ENCODE results near the gene CCR8. TPM values are rescaled to one million over a fixed set of nuclear protein-coding genes. Genes with fewer than 3 reads are reported as not detected.

Gene CCR8
- total and polyA plus RNA-seq, 7 donors = not detected

DNA sequence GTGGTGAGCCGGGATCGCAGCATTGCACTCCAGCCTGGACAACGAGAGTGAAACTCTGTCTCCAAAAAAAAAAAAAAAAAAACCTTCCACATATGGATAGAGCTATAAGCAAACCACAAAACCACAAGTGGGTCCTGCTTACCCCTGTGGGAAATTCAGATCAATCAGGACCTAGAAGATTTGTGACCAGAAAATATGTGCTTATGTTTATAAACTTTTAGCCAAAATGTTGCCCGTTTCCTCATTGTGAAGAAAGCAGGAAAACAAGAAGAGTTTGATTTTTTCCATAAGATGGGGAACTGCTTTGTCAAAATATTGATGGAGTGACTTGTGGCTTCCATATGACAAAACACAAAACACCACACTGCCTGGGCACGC, 50.3 kb downstream of the CCR8 start:
- TF ChIP-seq, protein P1, sequence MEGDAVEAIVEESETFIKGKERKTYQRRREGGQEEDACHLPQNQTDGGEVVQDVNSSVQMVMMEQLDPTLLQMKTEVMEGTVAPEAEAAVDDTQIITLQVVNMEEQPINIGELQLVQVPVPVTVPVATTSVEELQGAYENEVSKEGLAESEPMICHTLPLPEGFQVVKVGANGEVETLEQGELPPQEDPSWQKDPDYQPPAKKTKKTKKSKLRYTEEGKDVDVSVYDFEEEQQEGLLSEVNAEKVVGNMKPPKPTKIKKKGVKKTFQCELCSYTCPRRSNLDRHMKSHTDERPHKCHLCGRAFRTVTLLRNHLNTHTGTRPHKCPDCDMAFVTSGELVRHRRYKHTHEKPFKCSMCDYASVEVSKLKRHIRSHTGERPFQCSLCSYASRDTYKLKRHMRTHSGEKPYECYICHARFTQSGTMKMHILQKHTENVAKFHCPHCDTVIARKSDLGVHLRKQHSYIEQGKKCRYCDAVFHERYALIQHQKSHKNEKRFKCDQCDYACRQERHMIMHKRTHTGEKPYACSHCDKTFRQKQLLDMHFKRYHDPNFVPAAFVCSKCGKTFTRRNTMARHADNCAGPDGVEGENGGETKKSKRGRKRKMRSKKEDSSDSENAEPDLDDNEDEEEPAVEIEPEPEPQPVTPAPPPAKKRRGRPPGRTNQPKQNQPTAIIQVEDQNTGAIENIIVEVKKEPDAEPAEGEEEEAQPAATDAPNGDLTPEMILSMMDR (IDR thresholded peaks at IDR 0.05) = no peak
- H3K27me3 ChIP-seq (ENCODE audit: insufficient read depth in 3 of 3, low read length in 2 of 3) = no peaks in the 10 kb centered on the region

DNA sequence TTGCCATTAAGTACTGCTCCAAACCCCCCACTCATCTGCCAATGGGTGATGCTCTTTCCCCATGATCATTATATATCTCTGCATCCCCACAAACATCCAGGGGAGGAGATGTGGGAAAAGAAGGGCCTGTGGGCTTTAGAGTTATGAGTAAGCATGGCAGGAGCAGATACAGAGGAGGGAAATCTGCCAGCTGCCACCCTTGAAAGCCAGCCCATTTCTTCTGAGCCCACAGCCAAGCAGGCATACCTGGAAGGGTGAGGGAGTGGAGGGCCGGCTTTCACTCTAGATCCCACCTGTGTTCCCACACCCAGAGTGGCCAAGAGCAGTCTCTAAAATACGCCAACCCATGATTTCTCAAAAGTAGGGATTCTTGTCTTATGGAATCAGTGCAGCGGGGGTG, 51.9 kb downstream of the CCR8 start:
- ATAC-seq = no peak
- intact Hi-C loops (cut with DNase I) = loop anchor here (10.0 kb wide), 2 partner anchors 187 to 277 kb away; partner anchors contain the start of genes GORASP1 (in 1 of the 2), TTC21A (in 1 of the 2) and XIRP1 (in 1 of the 2)
- Histone ChIP-seq H3K27me3 (ENCODE audit: insufficient read depth in 3 of 3, low read length in 2 of 3) (no peaks in the 10 kb centered on the region), H3K4me3 (no peak overlapping the region), H3K27ac (no peak overlapping the region), H3K9me3 (no peaks in the 10 kb centered on the region), H3K4me1 (peaks cover 16% of the 10 kb centered on the region), H3K36me3 (ENCODE audit: insufficient read depth in 1 of 2, low read depth in 1 of 2) (no peaks in the 10 kb centered on the region)
- TF ChIP-seq, protein P1 (IDR thresholded peaks at IDR 0.05) = no peak
- WGBS, 3 donors = 89 to 98% (median 93%) methylated on average over 3 of the region's 3 CpGs
- no peak for DNase-seq

More for the DNA sequence above, 50.3 kb downstream of the CCR8 start:
- no peak for DNase-seq
- H3K4me1 ChIP-seq = peaks cover 7% of the 10 kb centered on the region
- no peak for ATAC-seq
- H3K4me3 ChIP-seq = no peak overlapping the region
- no peak overlapping the region for H3K27ac ChIP-seq
- intact Hi-C loops (cut with DNase I) = loop anchor here (10.0 kb wide), 2 partner anchors 185 to 275 kb away; partner anchors contain the start of genes GORASP1 (in 1 of the 2), TTC21A (in 1 of the 2) and XIRP1 (in 1 of the 2)
- no peaks in the 10 kb centered on the region for H3K36me3 ChIP-seq (ENCODE audit: insufficient read depth in 1 of 2, low read depth in 1 of 2)
- 90 to 96% (median 95%) methylated on average over 5 of the region's 5 CpGs for WGBS, 3 donors
- H3K9me3 ChIP-seq = no peaks in the 10 kb centered on the region

Other genes starting within 250 kb of the CCR8 start
- 10 to 100 TPM; 34.3 to 46.7 (median 42.6) TPM for gene GORASP1, start 222.1 kb upstream of the CCR8 start, total RNA-seq
- 10 to 100 TPM; 27.3 to 37.3 (median 34.4) TPM for gene GORASP1, start 222.1 kb upstream of the CCR8 start, polyA plus RNA-seq
- gene TTC21A, start 222.0 kb upstream of the CCR8 start, total RNA-seq = 1 to 10 TPM in 1 of 4 donors, under 1 TPM in 3; 0.52 to 1.2 (median 0.78) TPM
- under 1 TPM; 0.62 to 1.00 (median 0.98) TPM for gene TTC21A, start 222.0 kb upstream of the CCR8 start, polyA plus RNA-seq
- 10 to 100 TPM in 3 of 4 donors, 1 to 10 TPM in 1; 8.5 to 41.8 (median 30.0) TPM for gene CSRNP1, start 176.1 kb upstream of the CCR8 start, total RNA-seq
- 10 to 100 TPM; 10.1 to 66.4 (median 14.0) TPM for gene CSRNP1, start 176.1 kb upstream of the CCR8 start, polyA plus RNA-seq
- gene XIRP1, start 137.1 kb upstream of the CCR8 start, total RNA-seq = 1,000 to 10,000 TPM in 1 of 4 donors, 100 to 1,000 TPM in 3; 601 to 2,126 (median 834) TPM
- 100 to 1,000 TPM; 111 to 561 (median 523) TPM for gene XIRP1, start 137.1 kb upstream of the CCR8 start, polyA plus RNA-seq
- 1 to 10 TPM in 2 of 4 donors, under 1 TPM in 2; 0.55 to 1.9 (median 1.3) TPM for gene CX3CR1, start 49.7 kb upstream of the CCR8 start, total RNA-seq
- under 1 TPM; 0.03 to 0.26 (median 0.12) TPM for gene CX3CR1, start 49.7 kb upstream of the CCR8 start, polyA plus RNA-seq
- 10 to 100 TPM; 24.9 to 34.8 (median 30.4) TPM for gene SLC25A38, start 53.7 kb downstream of the CCR8 start, total RNA-seq
- 10 to 100 TPM; 29.1 to 86.5 (median 31.1) TPM for gene SLC25A38, start 53.7 kb downstream of the CCR8 start, polyA plus RNA-seq
- gene RPSA, start 77.0 kb downstream of the CCR8 start, total RNA-seq = 100 to 1,000 TPM; 285 to 738 (median 504) TPM
- gene RPSA, start 77.0 kb downstream of the CCR8 start, polyA plus RNA-seq = 1,000 to 10,000 TPM in 1 of 3 donors, 100 to 1,000 TPM in 2; 824 to 1,445 (median 961) TPM
- not detected for gene MOBP, start 138.0 kb downstream of the CCR8 start, total RNA-seq
- gene MOBP, start 138.0 kb downstream of the CCR8 start, polyA plus RNA-seq = under 1 TPM in 2 of 3 donors, not detected in 1; 0.01 to 0.09 TPM